ENCODE data around the gene COX6A2.

COX6A2 gene

GRCh38 chr16:31428279-31428597 lies at the start of gene COX6A2:
Gene COX6A2 (minus strand): TSS chr16:31428360. CDS start chr16:31428325, 35 bp downstream.
- no peak for DNase-seq

- peak; percentile 22 to 49 for DNase-seq
Observed at GRCh38 chr16:31477220-31478216, 49.4 kb upstream of the COX6A2 start.

GRCh38 chr16:31476303-31477219 lies 48.4 kb upstream of the COX6A2 start:
- DNase-seq = peak; percentile 87 to 92

DNA sequence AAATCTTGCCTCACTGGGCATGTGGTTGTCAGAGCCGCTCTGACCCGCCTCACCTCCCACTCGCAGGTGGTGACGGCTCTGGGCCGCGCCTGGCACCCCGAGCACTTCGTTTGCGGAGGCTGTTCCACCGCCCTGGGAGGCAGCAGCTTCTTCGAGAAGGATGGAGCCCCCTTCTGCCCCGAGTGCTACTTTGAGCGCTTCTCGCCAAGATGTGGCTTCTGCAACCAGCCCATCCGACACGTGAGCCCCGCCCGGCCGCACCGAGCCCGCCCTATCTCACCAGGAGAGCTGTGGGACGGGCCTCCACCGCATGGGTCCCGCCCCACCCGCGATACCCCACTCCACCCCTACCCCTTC lies 47.8 kb upstream of the COX6A2 start:
- peak in 1 of 2 donors; percentile 33 for DNase-seq

DNA sequence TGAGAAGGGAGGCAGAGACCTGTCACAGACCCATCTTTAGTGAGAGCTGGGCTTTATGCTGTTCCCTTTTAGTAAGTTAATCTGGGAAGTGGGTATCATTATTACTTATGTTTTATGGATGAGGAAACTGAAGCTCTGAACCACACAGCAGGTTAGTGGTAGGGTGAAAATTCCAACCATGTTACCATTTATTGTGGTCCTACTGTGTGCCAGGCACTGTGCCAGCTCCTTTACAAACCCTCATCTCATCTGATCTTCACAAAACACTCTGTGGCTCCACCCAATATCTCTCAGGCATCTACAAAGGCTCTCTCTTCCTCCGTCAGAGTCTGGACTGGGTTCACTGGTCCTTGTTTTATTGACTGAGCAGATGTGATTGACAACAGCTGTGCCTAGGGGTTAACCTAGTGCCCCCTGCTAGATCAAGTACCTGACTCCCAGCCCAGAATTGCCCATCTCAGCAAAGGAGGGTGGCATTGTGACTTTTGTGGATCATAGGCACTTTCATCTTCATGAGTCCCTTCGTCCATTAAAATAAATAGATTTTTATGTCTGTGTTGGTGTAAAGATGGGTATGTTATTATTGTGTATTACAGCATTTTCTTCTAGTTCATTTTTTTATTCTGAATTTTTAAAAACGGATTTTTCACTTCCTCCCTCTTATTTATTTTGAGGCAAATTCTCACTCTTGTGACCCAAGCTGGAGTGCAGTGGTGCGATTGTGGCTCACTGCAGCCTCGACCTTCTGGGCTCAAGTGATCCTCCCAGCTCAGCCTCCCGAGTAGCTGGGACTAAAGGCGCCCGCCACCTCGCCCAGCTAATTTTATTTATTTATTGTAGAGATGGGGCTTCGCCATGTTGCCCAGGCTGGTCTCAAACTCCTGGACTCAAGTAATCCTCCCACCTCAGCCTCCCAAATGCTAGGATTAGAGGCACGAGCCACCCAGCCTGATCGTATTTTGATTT lies 46.9 kb upstream of the COX6A2 start:
- DNase-seq = no peak

- no peak for DNase-seq
Observed at GRCh38 chr16:31474173-31474714, 46.1 kb upstream of the COX6A2 start.

GRCh38 chr16:31473264-31473984 lies 45.3 kb upstream of the COX6A2 start:
- DNase-seq = no peak

- DNase-seq = peak; percentile 47 to 63
Observed at GRCh38 chr16:31472709-31473203, 44.6 kb upstream of the COX6A2 start.

DNA sequence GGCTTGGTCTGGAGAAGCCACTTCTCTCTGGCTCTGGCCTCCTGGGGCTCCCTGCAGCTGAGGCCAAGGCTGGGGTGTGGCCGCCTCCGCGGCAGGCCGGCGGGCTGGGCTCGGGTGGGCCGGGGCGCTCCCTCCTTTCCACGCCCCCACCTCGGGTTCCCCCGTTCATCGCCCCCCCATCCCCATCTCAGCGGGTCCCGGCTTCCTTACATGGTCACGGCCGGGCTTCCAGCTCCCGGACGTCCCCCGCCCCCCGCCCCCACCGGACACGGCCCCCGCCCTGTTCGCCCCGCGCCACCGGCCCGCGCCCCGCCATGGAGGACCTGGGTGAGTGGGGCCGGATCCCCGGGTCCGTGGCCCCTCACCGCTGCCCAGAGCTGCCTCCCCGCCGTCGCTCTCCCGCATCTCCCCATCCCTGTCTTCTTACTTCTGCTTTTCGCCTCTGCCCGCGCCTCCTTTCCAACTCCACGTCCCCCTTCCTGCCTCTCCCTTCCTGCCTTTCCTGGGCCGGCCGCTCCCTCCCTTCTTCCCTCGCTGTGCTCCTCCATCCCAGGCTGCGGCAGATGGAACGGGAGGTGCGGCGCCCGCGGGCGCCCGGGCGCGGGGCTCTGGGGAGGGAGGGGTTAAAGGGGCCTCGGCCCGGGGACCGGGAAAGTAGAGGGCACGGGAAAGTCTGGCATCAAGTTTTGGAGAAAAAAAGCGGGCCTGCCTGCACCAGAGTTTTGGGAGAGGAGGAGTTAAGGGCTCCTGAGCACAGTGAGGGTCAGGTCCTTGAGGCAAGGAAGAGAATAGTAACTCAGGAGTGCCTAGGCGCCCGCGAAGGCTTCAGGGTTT lies 43.9 kb upstream of the COX6A2 start, which contains the start of gene TGFB1I1:
Gene TGFB1I1 (plus strand): TSS at position 278 of the 834 bp plus-strand sequence. CDS start 37 bp downstream, at position 315.
- DNase-seq = no peak

DNA sequence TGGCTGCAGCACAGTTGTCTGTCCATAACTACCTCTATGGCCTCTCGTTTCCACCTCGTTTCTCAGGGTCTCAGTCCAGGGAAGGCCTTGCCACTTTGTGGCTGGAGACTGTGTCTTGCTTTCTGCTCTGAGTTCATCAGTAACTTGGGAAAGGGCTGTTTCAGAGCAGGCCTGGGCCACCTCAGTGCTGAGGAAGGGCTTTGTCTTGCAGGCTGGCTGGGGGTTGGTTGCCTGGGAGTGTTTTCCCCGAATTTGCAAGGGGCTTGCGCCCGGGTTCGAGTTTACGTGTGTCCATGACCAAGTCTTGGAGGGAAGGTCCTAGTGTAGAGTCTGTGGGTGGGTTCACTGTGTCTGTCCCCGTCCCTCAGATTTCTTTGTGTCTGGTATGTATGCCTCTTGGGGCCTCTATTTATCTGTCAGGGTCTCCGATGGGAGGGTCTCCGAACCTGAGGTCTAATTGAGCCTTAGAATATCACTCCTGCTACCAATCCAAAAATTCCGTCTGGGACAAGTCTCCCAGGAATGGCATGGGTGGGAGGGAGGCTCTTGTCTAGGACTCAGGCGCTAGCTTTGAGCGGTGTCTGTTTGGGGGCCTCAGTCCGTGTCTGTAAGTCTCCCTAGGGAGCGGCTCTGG lies 43.2 kb upstream of the COX6A2 start:
- DNase-seq = no peak

DNA sequence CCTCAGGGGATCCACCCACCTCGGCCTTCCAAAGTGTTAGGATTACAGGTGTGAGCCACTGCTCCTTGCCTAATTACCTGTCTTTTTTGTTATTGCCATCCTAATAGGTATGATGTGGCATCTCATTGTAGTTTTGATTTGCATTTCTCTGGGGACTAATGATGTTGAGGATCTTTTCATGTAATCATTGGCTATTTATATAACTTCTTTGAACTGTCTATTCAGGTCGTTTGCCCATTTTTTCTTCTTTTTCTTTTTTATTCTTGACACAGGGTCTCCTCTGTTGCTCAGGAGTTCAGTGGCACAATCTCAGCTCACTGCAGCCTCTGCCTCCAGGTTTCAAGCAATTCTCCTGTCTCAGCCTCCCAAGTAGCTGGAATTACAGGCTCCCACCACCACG lies 42.5 kb upstream of the COX6A2 start:
- no peak for DNase-seq

- no peak for DNase-seq
Observed at GRCh38 chr16:31467858-31468257, 39.7 kb upstream of the COX6A2 start.

- DNase-seq = no peak
Observed at GRCh38 chr16:31467151-31467773, 39.1 kb upstream of the COX6A2 start.

- no peak for DNase-seq
Observed at GRCh38 chr16:31466381-31466841, 38.3 kb upstream of the COX6A2 start.

- no peak for DNase-seq
Observed at GRCh38 chr16:31465788-31466370, 37.7 kb upstream of the COX6A2 start.

DNA sequence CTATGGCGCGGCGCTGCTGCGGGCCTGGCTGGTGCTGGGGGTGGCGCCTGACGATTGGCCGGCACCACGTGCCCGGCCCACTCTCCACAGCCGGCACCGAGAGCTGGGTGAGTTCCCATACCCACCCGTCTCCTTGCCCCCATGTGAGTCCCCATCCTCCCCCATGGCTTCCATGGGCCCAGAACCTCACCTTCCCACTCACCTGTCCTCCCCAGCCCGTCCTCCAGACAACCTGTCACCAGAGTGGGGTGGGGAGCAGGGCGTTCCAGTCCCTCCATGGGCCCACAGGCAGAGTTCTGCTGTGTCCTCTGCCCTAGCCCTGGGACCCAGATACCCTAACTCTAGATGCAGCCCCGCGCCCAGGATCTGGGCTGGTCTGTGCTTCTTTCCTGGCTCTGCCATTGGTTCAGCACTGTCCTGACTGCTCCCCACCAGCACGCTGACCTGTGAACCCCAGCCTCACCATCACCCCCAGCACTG lies 36.7 kb upstream of the COX6A2 start:
- no peak for DNase-seq

GRCh38 chr16:31464348-31464769 lies 36.2 kb upstream of the COX6A2 start:
- no peak for DNase-seq
